CD8-positive, alpha-beta memory T cell (primary cell): ENCODE results near the gene PBX4. TPM values are rescaled to one million over a fixed set of nuclear protein-coding genes. Genes with fewer than 3 reads are reported as not detected.
A peak's percentile ranks its signal among the peaks of the same experiment; 100 is the strongest.

Experiments
- CTCF ChIA-PET: fragments of 350-600 bp; sonication (Branson Sonifier 250); formaldehyde crosslinking; loops from one replicate; lab custom pipeline; 2021; ENCODE audit warnings: antibody characterized with exemption; lab: Charles Lee
- POLR2A ChIA-PET: fragments of 350-600 bp; sonication (Branson Sonifier 250); formaldehyde crosslinking; loops from one replicate; lab custom pipeline; 2021; ENCODE audit warnings: antibody characterized with exemption; lab: Charles Lee
- DNase-seq, 5 donors: peaks; one replicate each; pipeline versions ENCODE4 v3.0.0 to v3.0.0-alpha.2; 2020 to 2022; ENCODE audit warnings: mixed read lengths in 1 of 5
- H3K27ac ChIP-seq: one replicate; pipeline ENCODE4 v1.7.0; 2013; ENCODE audit warnings: low read depth, mild to moderate bottlenecking, low read length, moderate library complexity
- H3K27me3 ChIP-seq: 2 replicates; pipeline ENCODE4 v1.7.0; 2013; ENCODE audit warnings: low read length, mild to moderate bottlenecking; ENCODE audit not compliant: insufficient read depth, poor library complexity, severe bottlenecking
- H3K36me3 ChIP-seq: 2 replicates; pipeline ENCODE4 v1.7.0; 2013; ENCODE audit warnings: mild to moderate bottlenecking, low read length, moderate library complexity; ENCODE audit not compliant: insufficient read depth
- H3K4me1 ChIP-seq: 2 replicates; pipeline ENCODE4 v1.7.0; 2013; ENCODE audit warnings: mild to moderate bottlenecking, low read length, moderate library complexity; ENCODE audit not compliant: insufficient read depth
- H3K4me3 ChIP-seq: 2 replicates; pipeline ENCODE4 v1.7.0; 2013; ENCODE audit warnings: mild to moderate bottlenecking, low read length
- H3K9me3 ChIP-seq: 2 replicates; pipeline ENCODE4 v1.7.0; 2013; ENCODE audit warnings: mild to moderate bottlenecking, low read length
- H3K27ac Mint-ChIP-seq, 8 donors: one replicate each; pipeline ENCODE4 v1.8.0; 2020 to 2021; ENCODE audit warnings: mixed read lengths in 8 of 8, mild to moderate bottlenecking in 6 of 8, inconsistent platforms in 3 of 8, moderate library complexity in 3 of 8
- H3K27me3 Mint-ChIP-seq, 2 donors: one replicate each; pipeline ENCODE4 v1.8.0; 2020 to 2021; ENCODE audit warnings: mixed read lengths in 2 of 2, mild to moderate bottlenecking in 1 of 2, moderate library complexity in 1 of 2
- H3K36me3 Mint-ChIP-seq, 3 donors: one replicate each; pipeline ENCODE4 v1.8.0; 2020 to 2021; ENCODE audit warnings: mixed read lengths in 3 of 3, inconsistent platforms in 1 of 3, mild to moderate bottlenecking in 1 of 3
- H3K4me1 Mint-ChIP-seq, 3 donors: one replicate each; pipeline ENCODE4 v1.8.0; 2020 to 2021; ENCODE audit warnings: mixed read lengths in 3 of 3, inconsistent platforms in 1 of 3, mild to moderate bottlenecking in 1 of 3
- H3K4me3 Mint-ChIP-seq, 7 donors: one replicate each; pipeline ENCODE4 v1.8.0; 2020 to 2021; ENCODE audit warnings: mixed read lengths in 7 of 7, mild to moderate bottlenecking in 6 of 7, moderate library complexity in 4 of 7, inconsistent platforms in 2 of 7
- H3K9me3 Mint-ChIP-seq, 5 donors: one replicate each; pipeline ENCODE4 v1.8.0; 2020 to 2022; ENCODE audit warnings: mixed read lengths in 5 of 5, mild to moderate bottlenecking in 3 of 5, moderate library complexity in 2 of 5, inconsistent platforms in 1 of 5
- polyA plus RNA-seq: library from polyadenylated mRNA; unstranded; fragments of 300-500 nt; fragmentation: Illumina TruSeq; gene quantifications from one replicate; pipeline ENCODE4 v1.2.3, GENCODE V29; 2021
- total RNA-seq, 2 experiments: library from RNA; stranded (reverse); gene quantifications; one replicate each; pipeline ENCODE4 v1.2.3, GENCODE V29; 2021

Gene PBX4
- total and polyA plus RNA-seq, 3 experiments from 2014 or later: 8.3 to 17.1 (median 15.0) TPM

DNA sequence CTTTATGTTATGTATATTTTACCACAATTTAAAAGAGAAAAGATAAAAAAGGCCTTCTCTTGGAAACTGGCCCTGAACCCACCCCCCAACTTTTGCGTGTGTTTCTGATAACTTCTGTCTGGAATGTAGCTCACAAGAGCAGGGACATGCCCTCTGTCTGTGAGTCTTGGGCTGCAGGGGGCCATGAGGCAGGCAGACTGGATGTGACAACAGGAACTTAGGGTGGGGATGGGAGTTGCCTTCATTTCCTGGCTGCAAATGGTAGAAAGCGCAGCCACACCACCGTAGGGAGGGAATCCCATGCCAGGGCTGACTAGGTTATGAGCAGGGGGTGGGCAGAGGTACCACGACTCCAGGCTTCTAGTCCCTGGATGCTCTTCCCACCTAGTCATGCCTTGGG, 58.6 kb downstream of the PBX4 start:
- POLR2A ChIA-PET: interaction anchor here (0.9 kb wide), 1 partner anchor 92 kb away, joined by 3 read pairs; no protein-coding TSS in a partner anchor
- H3K4me1 ChIP-seq: peaks cover 8% of the 10 kb centered on the region
- Mint-ChIP-seq H3K27ac (peak overlapping the region in 3 of 8 donors; percentile 7 to 73 (median 29)), H3K4me3 (no peak overlapping the region), H3K27me3 (no peaks in the 10 kb centered on the region), H3K4me1 (peaks cover 3 to 4% (median 4%) of the 10 kb centered on the region in 3 donors), H3K9me3 (no peaks in the 10 kb centered on the region), H3K36me3 (peaks cover 0 to 37% (median 7%) of the 10 kb centered on the region in 3 donors)
- no peak for DNase-seq
- no peaks in the 10 kb centered on the region for H3K27me3 ChIP-seq
- no peak overlapping the region for H3K27ac ChIP-seq
- CTCF ChIA-PET: interaction anchor here (1.8 kb wide), 1 partner anchor 11 kb away, joined by 4 read pairs; no protein-coding TSS in a partner anchor
- H3K9me3 ChIP-seq: no peaks in the 10 kb centered on the region
- H3K4me3 ChIP-seq: no peak overlapping the region
- H3K36me3 ChIP-seq: no peaks in the 10 kb centered on the region

DNA sequence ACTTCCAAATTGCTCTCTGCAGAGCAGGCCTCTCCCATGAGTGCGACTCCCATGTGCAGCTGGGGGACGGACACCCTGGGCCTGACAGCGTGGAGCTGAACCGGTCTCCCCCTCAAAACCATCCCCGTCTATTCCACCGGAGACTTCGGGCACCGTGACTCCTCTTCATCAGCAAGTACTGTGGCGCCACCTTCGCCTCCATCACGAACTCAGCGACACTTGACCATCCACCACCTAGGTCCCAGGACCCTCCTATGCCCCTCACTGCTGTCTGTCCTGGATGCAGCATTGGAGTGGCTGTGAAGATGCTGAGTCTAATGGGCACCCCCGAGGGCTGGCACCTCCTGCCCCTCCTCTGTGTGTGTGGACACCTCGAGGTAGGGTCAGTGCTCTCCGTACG, 59.9 kb downstream of the PBX4 start:
- Histone ChIP-seq H3K9me3 (no peaks in the 10 kb centered on the region), H3K4me3 (no peak overlapping the region), H3K36me3 (no peaks in the 10 kb centered on the region), H3K4me1 (peaks cover 8% of the 10 kb centered on the region), H3K27ac (no peak overlapping the region), H3K27me3 (no peaks in the 10 kb centered on the region)
- peaks cover 3 to 8% (median 4%) of the 10 kb centered on the region in 3 donors for H3K4me1 Mint-ChIP-seq
- peaks cover 0 to 29% (median 6%) of the 10 kb centered on the region in 3 donors for H3K36me3 Mint-ChIP-seq
- ChIA-PET POLR2A (no interaction called here), CTCF (interaction anchor here (1.9 kb wide), 1 partner anchor 85 kb away, joined by 4 read pairs; the partner anchor contains the start of gene GMIP)
- peak overlapping the region in 4 of 8 donors; percentile 36 to 88 (median 66) for H3K27ac Mint-ChIP-seq
- no peaks in the 10 kb centered on the region for H3K27me3 Mint-ChIP-seq
- H3K4me3 Mint-ChIP-seq: no peak overlapping the region
- DNase-seq: no peak
- H3K9me3 Mint-ChIP-seq: no peaks in the 10 kb centered on the region

- Mint-ChIP-seq H3K4me1 (peaks cover 3 to 6% (median 4%) of the 10 kb centered on the region in 3 donors), H3K27me3 (no peaks in the 10 kb centered on the region), H3K36me3 (peaks cover 0 to 28% (median 6%) of the 10 kb centered on the region in 3 donors), H3K4me3 (no peak overlapping the region), H3K27ac (peak overlapping the region in 3 of 8 donors; percentile 36 to 93 (median 52)), H3K9me3 (no peaks in the 10 kb centered on the region)
- ChIA-PET POLR2A (interaction anchor here (0.5 kb wide), 1 partner anchor 100 kb away, joined by 13 read pairs; no protein-coding TSS in a partner anchor), CTCF (interaction anchor here (0.5 to 1.9 kb wide), 2 partner anchors 14 to 86 kb away, joined by 3 to 4 read pairs; partner anchors contain the start of gene GMIP)
- no peak overlapping the region for H3K4me3 ChIP-seq
- DNase-seq: no peak
- no peaks in the 10 kb centered on the region for H3K27me3 ChIP-seq
- H3K36me3 ChIP-seq: no peaks in the 10 kb centered on the region
- no peak overlapping the region for H3K27ac ChIP-seq
- H3K4me1 ChIP-seq: peaks cover 8% of the 10 kb centered on the region
- H3K9me3 ChIP-seq: no peaks in the 10 kb centered on the region
Measured at GRCh38 chr19:19558055-19558454, 60.4 kb downstream of the PBX4 start.

DNA sequence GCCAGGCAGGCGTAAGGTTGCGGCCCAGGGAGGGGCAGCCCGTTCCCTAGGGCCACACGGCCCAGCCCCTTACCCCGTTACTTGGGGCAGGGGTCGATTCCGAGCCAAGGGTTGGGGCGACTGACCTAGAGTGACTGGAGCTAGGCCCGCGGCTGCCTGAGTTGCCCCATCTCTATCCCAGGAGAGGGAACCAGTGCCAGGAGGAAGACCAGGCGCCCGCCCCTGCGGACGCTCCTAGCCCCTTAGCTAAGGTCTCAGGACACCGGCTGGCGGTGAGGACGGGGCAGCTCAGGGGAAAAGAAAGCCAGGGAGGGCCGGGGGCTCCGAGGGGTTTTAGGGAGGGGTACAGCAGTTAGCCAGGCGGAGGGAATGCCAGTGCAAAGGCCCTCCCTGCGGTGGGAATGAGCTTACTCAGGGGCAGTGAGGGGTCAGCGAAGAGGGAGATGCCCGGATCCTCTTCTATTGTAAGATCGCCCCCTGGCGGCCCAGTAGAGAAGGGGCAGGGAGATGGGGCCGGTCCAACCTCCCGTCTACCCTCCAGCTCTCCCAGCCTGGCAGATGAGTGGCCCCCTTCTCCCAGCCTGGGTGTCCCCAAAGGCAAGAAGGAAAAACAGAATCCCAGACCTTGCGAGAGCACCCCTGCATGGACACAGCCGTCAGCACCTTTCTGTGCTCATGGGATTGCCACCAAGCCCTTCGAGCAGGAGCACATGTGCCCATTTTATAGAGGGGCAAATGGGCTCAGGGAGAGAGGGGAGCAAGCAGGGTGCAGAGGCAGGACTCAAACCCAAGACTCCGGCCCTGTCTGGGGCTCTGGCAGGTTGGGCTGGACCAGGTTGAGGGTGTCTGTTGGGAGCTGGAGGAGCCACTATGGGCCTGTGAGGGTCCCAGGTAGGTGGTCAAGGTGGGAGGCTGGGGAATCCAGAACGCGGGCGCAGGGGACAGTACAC, 64.1 kb downstream of the PBX4 start:
- peaks cover 0 to 8% (median 3%) of the 10 kb centered on the region in 3 donors for H3K36me3 Mint-ChIP-seq

GRCh38 chr19:19553670-19554069, 64.8 kb downstream of the PBX4 start:
- H3K4me1 Mint-ChIP-seq: peaks cover 0 to 4% (median 3%) of the 10 kb centered on the region in 3 donors
- peaks cover 0 to 2% (median 0%) of the 10 kb centered on the region in 3 donors for H3K36me3 Mint-ChIP-seq
- peaks cover 4 to 8% of the 10 kb centered on the region in 2 donors for H3K27me3 Mint-ChIP-seq
- H3K4me1 ChIP-seq: no peaks in the 10 kb centered on the region
- H3K4me3 Mint-ChIP-seq: no peak overlapping the region
- H3K27ac Mint-ChIP-seq: peak overlapping the region in 1 of 8 donors; percentile 94
- ChIA-PET CTCF (interaction anchor here (0.7 to 3.3 kb wide), 15 partner anchors 9 to 179 kb away, joined by 3 to 29 read pairs (median 4); partner anchors contain the start of gene ZNF14), POLR2A (interaction anchor here (1.1 kb wide), 1 partner anchor 75 kb away, joined by 3 read pairs; no protein-coding TSS in a partner anchor)
- no peaks in the 10 kb centered on the region for H3K36me3 ChIP-seq
- H3K9me3 Mint-ChIP-seq: no peaks in the 10 kb centered on the region
- no peaks in the 10 kb centered on the region for H3K9me3 ChIP-seq
- H3K4me3 ChIP-seq: no peak overlapping the region
- no peaks in the 10 kb centered on the region for H3K27me3 ChIP-seq
- H3K27ac ChIP-seq: no peak overlapping the region
- no peak for DNase-seq

More for the DNA sequence above, 64.1 kb downstream of the PBX4 start:
- no peaks in the 10 kb centered on the region for H3K9me3 ChIP-seq
- peak overlapping the region in 1 of 8 donors; percentile 58 for H3K27ac Mint-ChIP-seq
- peak; percentile 33 to 65 (median 37) for DNase-seq
- H3K27ac ChIP-seq: no peak overlapping the region
- H3K9me3 Mint-ChIP-seq: no peaks in the 10 kb centered on the region
- H3K27me3 ChIP-seq: no peaks in the 10 kb centered on the region
- POLR2A ChIA-PET: interaction anchor here (1.0 to 1.1 kb wide), 2 partner anchors 72 to 74 kb away, joined by 3 read pairs; no protein-coding TSS in a partner anchor
- no peak overlapping the region for H3K4me3 Mint-ChIP-seq
- H3K4me1 ChIP-seq: no peaks in the 10 kb centered on the region
- peaks cover 0 to 4% of the 10 kb centered on the region in 2 donors for H3K27me3 Mint-ChIP-seq
- CTCF ChIA-PET: interaction anchor here (0.6 to 3.3 kb wide), 22 partner anchors 9 to 179 kb away, joined by 3 to 29 read pairs (median 4); partner anchors contain the start of genes GMIP and ZNF14
- peaks cover 3 to 4% (median 4%) of the 10 kb centered on the region in 3 donors for H3K4me1 Mint-ChIP-seq
- no peaks in the 10 kb centered on the region for H3K36me3 ChIP-seq
- H3K4me3 ChIP-seq: no peak overlapping the region

- DNase-seq: no peak
- H3K36me3 ChIP-seq: no peaks in the 10 kb centered on the region
- H3K9me3 ChIP-seq: no peaks in the 10 kb centered on the region
- ChIA-PET POLR2A (no interaction called here), CTCF (interaction anchor here (1.1 to 4.5 kb wide), 5 partner anchors 8 to 91 kb away, joined by 3 to 21 read pairs (median 4); partner anchors contain the start of gene GMIP)
- Mint-ChIP-seq H3K4me1 (peaks cover 0 to 4% (median 0%) of the 10 kb centered on the region in 3 donors), H3K27me3 (peaks cover 4 to 8% of the 10 kb centered on the region in 2 donors), H3K27ac (no peak overlapping the region), H3K9me3 (no peaks in the 10 kb centered on the region), H3K4me3 (no peak overlapping the region), H3K36me3 (no peaks in the 10 kb centered on the region)
- H3K4me3 ChIP-seq: no peak overlapping the region
- H3K27ac ChIP-seq: no peak overlapping the region
- H3K4me1 ChIP-seq: no peaks in the 10 kb centered on the region
- H3K27me3 ChIP-seq: no peaks in the 10 kb centered on the region
Measured at GRCh38 chr19:19552798-19553197, 65.7 kb downstream of the PBX4 start.

- no peaks in the 10 kb centered on the region for H3K4me1 ChIP-seq
- H3K27ac ChIP-seq: no peak overlapping the region
- H3K4me3 Mint-ChIP-seq: no peak overlapping the region
- no peaks in the 10 kb centered on the region for H3K27me3 ChIP-seq
- H3K36me3 ChIP-seq: no peaks in the 10 kb centered on the region
- H3K36me3 Mint-ChIP-seq: no peaks in the 10 kb centered on the region
- H3K27me3 Mint-ChIP-seq: peaks cover 4 to 8% of the 10 kb centered on the region in 2 donors
- POLR2A ChIA-PET: no interaction called here
- CTCF ChIA-PET: interaction anchor here (1.2 to 4.5 kb wide), 3 partner anchors 13 to 92 kb away, joined by 3 to 21 read pairs (median 4); partner anchors contain the start of gene GMIP
- H3K27ac Mint-ChIP-seq: no peak overlapping the region
- no peaks in the 10 kb centered on the region for H3K9me3 ChIP-seq
- H3K4me3 ChIP-seq: no peak overlapping the region
- H3K4me1 Mint-ChIP-seq: peaks cover 0 to 4% (median 0%) of the 10 kb centered on the region in 3 donors
- no peak for DNase-seq
- H3K9me3 Mint-ChIP-seq: no peaks in the 10 kb centered on the region
Measured at GRCh38 chr19:19551853-19552192, 66.7 kb downstream of the PBX4 start.
